IMR-90 (cell line): ENCODE data around the gene PRKCH. TPM values are rescaled to one million over a fixed set of nuclear protein-coding genes. Genes with fewer than 3 reads are reported as not detected.
A peak's percentile ranks its signal among the peaks of the same experiment; 100 is the strongest.

Source experiments
- ATAC-seq: fragments of 200-7000 bp; cut with Tn5 transposase; 2 replicates; pipeline ENCODE4 v1.9.1; 2020; ENCODE audit warnings: low read depth, mild to moderate bottlenecking, moderate library complexity
- BruUV-seq: library from RNA; stranded (reverse); fragments of 400-500 nt; replicated peaks from 2 replicates; lab custom pipeline; 2021; lab: Mats Ljungman, UMichigan
- CTCF ChIA-PET: fragments of 300-600 bp; formaldehyde crosslinking; extraction: SDS; loops from one replicate; lab custom pipeline; 2021; ENCODE audit warnings: antibody characterized with exemption; lab: Yijun Ruan, JAX
- POLR2A ChIA-PET: fragments of 300-600 bp; sonication (Branson Sonifier 250); formaldehyde crosslinking; loops from one replicate; lab custom pipeline; 2022; ENCODE audit warnings: antibody characterized with exemption; ENCODE audit not compliant: unreplicated experiment; lab: Charles Lee
- DNase-seq: peaks from one replicate; pipeline ENCODE4 v3.0.0; 2013
- H2AFZ ChIP-seq: replicated peaks from 2 replicates; pipeline ENCODE3; 2013; ENCODE audit warnings: low read length, mild to moderate bottlenecking; ENCODE audit not compliant: poor library complexity
- H2AK5ac ChIP-seq: 2 replicates; pipeline ENCODE4 v1.6.1; 2013; ENCODE audit warnings: low read depth, low read length, inconsistent platforms
- H2AK9ac ChIP-seq: replicated peaks from 2 replicates; pipeline ENCODE3; 2013; ENCODE audit warnings: mild to moderate bottlenecking, low read depth, low read length, moderate library complexity; ENCODE audit not compliant: poor library complexity
- H2BK120ac ChIP-seq: 2 replicates; pipeline ENCODE4 v1.6.1; 2013; ENCODE audit warnings: low read depth, low read length, inconsistent platforms
- H2BK15ac ChIP-seq: 3 replicates; pipeline ENCODE4 v1.6.1; 2013; ENCODE audit warnings: low read depth, low read length, inconsistent platforms
- H2BK20ac ChIP-seq: 2 replicates; pipeline ENCODE4 v1.6.1; 2013; ENCODE audit warnings: low read depth, mild to moderate bottlenecking, inconsistent platforms, low read length, moderate library complexity
- H2BK5ac ChIP-seq: 2 replicates; pipeline ENCODE4 v1.6.1; 2013; ENCODE audit warnings: mild to moderate bottlenecking, low read depth, low read length, inconsistent platforms; ENCODE audit not compliant: poor library complexity, severe bottlenecking
- H3K14ac ChIP-seq: replicated peaks from 2 replicates; pipeline ENCODE4 v1.6.1; 2013; ENCODE audit warnings: low read depth, low read length, inconsistent platforms
- H3K18ac ChIP-seq: 2 replicates; pipeline ENCODE4 v1.6.1; 2013; ENCODE audit warnings: low read depth, low read length, control low read depth
- H3K23ac ChIP-seq: 2 replicates; pipeline ENCODE4 v1.6.1; 2013; ENCODE audit warnings: low read depth, low read length, inconsistent platforms
- H3K27ac ChIP-seq: 2 replicates; pipeline ENCODE4 v1.5.1; 2013; ENCODE audit warnings: mild to moderate bottlenecking, control low read depth, low read length; ENCODE audit not compliant: insufficient read depth
- H3K27me3 ChIP-seq: 2 replicates; pipeline ENCODE4 v1.6.1; 2013; ENCODE audit warnings: low read length; ENCODE audit not compliant: control insufficient read depth, insufficient read depth
- H3K36me3 ChIP-seq: 2 replicates; pipeline ENCODE4 v1.6.1; 2013; ENCODE audit warnings: low read length, mixed read lengths; ENCODE audit not compliant: control insufficient read depth, insufficient read depth
- H3K4ac ChIP-seq: 2 replicates; pipeline ENCODE4 v1.6.1; 2013; ENCODE audit warnings: low read depth, low read length, inconsistent platforms
- H3K4me1 ChIP-seq: 2 replicates; pipeline ENCODE4 v1.6.1; 2013; ENCODE audit warnings: low read length, mixed read lengths; ENCODE audit not compliant: control insufficient read depth, insufficient read depth
- H3K4me2 ChIP-seq: 2 replicates; pipeline ENCODE4 v1.6.1; 2013; ENCODE audit warnings: low read depth, mild to moderate bottlenecking, control low read depth, low read length, moderate library complexity
- H3K4me3 ChIP-seq: 2 replicates; pipeline ENCODE4 v1.5.1; 2013; ENCODE audit warnings: low read depth, mild to moderate bottlenecking, control low read depth, low read length, moderate library complexity; ENCODE audit not compliant: insufficient read depth
- H3K56ac ChIP-seq: 2 replicates; pipeline ENCODE4 v1.6.1; 2013; ENCODE audit warnings: low read length, inconsistent platforms; ENCODE audit not compliant: insufficient read depth; ENCODE audit errors: extremely low read depth
- H3K79me1 ChIP-seq, 2 experiments: 2 replicates each; pipeline ENCODE4 v1.6.1; 2013; ENCODE audit warnings: low read length in 2 of 2, inconsistent platforms in 1 of 2, low read depth in 1 of 2
- H3K9ac ChIP-seq: 2 replicates; pipeline ENCODE4 v1.6.1; 2013; ENCODE audit warnings: low read depth, low read length, control low read depth
- H3K9me1 ChIP-seq: 2 replicates; pipeline ENCODE4 v1.6.1; 2013; ENCODE audit warnings: low read length, inconsistent platforms; ENCODE audit not compliant: insufficient read depth
- H3K9me3 ChIP-seq: 2 replicates; pipeline ENCODE4 v1.6.1; 2013; ENCODE audit warnings: low read length; ENCODE audit not compliant: control insufficient read depth, insufficient read depth
- H4K20me1 ChIP-seq: 2 replicates; pipeline ENCODE4 v1.6.1; 2013; ENCODE audit warnings: low read length, inconsistent platforms; ENCODE audit not compliant: insufficient read depth
- H4K5ac ChIP-seq: 2 replicates; pipeline ENCODE4 v1.6.1; 2013; ENCODE audit warnings: mild to moderate bottlenecking, low read depth, low read length, control low read depth
- H4K8ac ChIP-seq, 2 experiments: 2 replicates each; pipeline ENCODE4 v1.6.1; 2013; ENCODE audit warnings: low read depth in 2 of 2, low read length in 2 of 2, control low read depth in 1 of 2, inconsistent platforms in 1 of 2
- H4K91ac ChIP-seq: 2 replicates; pipeline ENCODE4 v1.6.1; 2013; ENCODE audit warnings: low read depth, low read length, inconsistent platforms; ENCODE audit not compliant: insufficient read depth
- FOS ChIP-seq: fragments of 150-350 bp; IDR thresholded peaks from 2 replicates; pipeline ENCODE4 v1.6.1; 2016; ENCODE audit warnings: low read depth, low read length
- MXI1 ChIP-seq: IDR thresholded peaks from 2 replicates; pipeline ENCODE4 v1.6.1; 2012; ENCODE audit warnings: low read depth, mild to moderate bottlenecking, low read length, moderate library complexity, borderline replicate concordance
- SMC3 ChIP-seq: fragments of 150-350 bp; IDR thresholded peaks from 2 replicates; pipeline ENCODE4 v1.6.1; 2016; ENCODE audit warnings: low read depth, mild to moderate bottlenecking, antibody characterized with exemption, low read length, moderate library complexity
- WGBS, 2 experiments: methylation state at CpG; one replicate each; pipeline versions ENCODE4 v1.1.5 to v1.1.7; 2013; ENCODE audit warnings: missing lambda C conversion rate in 2 of 2; ENCODE audit not compliant: insufficient read length in 1 of 2; ENCODE audit errors: extremely low coverage in 2 of 2; 5-methylcytosine and 5-hydroxymethylcytosine counted together
- dilution Hi-C: fragments of 300-500 bp; cut with HindIII; formaldehyde crosslinking; loops from one replicate; pipeline ENCODE4 v1.14.3; 2018; ENCODE audit warnings: low sequenced_read_pairs; ENCODE audit not compliant: unreplicated experiment
- in situ Hi-C: fragments of 300-500 bp; cut with MboI; formaldehyde crosslinking; loops from 3 replicates; pipeline ENCODE4 v1.14.3; 2019; ENCODE audit warnings: low sequenced_read_pairs, inconsistent platforms, mixed read lengths
- intact Hi-C: fragments of 100-400 bp; cut with micrococcal nuclease; formaldehyde crosslinking; loops from 2 replicates; pipeline ENCODE4 v1.10.0; 2022
- polyA plus RNA-seq, 3 experiments: library from polyadenylated mRNA; depleted of rRNA; stranded (reverse); fragments of >200 nt; gene quantifications; 2 replicates each; pipeline ENCODE4 v1.2.3, GENCODE V29; 2012; ENCODE audit warnings: low replicate concordance in 1 of 3
- total RNA-seq: library from RNA; depleted of rRNA; stranded (reverse); fragments of >200 nt; gene quantifications from 2 replicates; pipeline ENCODE4 v1.2.3, GENCODE V29; 2012

The PRKCH gene
- total and polyA plus RNA-seq, 2 of the 4 experiments (the other 2 are of a cell fraction) = 1.6 to 2.3 TPM

DNA sequence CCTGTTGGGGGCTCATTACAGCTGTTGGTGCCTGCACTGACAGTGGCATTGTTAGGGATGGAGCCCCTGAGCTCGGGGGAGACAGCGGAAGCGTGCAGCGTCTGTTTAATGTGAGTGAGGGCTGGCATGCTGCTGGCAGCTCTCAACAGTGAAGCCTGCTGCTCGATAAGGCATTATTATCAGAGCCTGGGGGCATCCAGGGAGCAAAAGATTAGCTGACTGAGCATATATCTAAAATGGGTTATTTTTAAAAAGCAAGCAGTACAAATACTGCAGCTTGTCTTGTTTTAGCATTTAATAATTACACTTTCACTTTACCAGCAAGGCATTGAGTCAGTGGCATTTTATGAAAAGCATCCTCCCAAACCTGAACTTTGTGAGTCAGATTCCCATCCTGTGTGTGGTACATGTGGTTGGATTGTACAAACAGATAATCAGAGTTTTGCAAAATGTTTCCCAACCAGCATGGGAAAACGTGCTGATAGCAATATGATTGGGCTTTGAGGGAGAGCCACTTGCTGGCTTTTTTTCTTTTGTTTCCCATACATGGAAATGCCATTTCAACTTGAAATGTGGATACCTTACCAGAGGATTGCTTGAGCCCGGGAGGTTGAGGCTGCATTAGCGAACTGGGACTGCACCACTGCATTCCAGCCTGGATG is 150.8 kb downstream of the PRKCH start (continued):
- no peak for TF ChIP-seq MXI1
- TF ChIP-seq SMC3 = 0 out of 2 replicates have a peak, but pooled peaks have one; percentile 2

GRCh38 chr14:61472801-61473376 is 151.5 kb downstream of the PRKCH start:
- intact Hi-C loops (loop anchor here (1.0 to 5.0 kb wide), 2 partner anchors 89 to 179 kb away; no protein-coding TSS in a partner anchor), in situ Hi-C loops (loop anchor here (5.0 kb wide), 1 partner anchor 89 kb away; no protein-coding TSS in a partner anchor), dilution Hi-C loops (loop anchor here (25.0 kb wide), 1 partner anchor 239 kb away; no protein-coding TSS in a partner anchor)
- CTCF ChIA-PET = no interaction called here
- no TSS peak for BruUV-seq
- Histone ChIP-seq H3K9me1 (peaks cover 34% of the 10 kb centered on the region), H3K36me3 (no peaks in the 10 kb centered on the region), H3K9ac (peak overlapping the region; percentile 67), H3K27me3 (no peaks in the 10 kb centered on the region), H3K9me3 (no peaks in the 10 kb centered on the region), H3K79me1 (peaks cover 2 to 33% of the 10 kb centered on the region in 2 experiments; a peak in 3 of 4 replicates), H2AK5ac (peak overlapping the region; percentile 91), H3K14ac (peak overlapping the region; percentile 83), H2BK120ac (peak overlapping the region; percentile 96), H3K27ac (peak overlapping the region; percentile 93), H2AFZ (no peak overlapping the region), H3K18ac (peak overlapping the region; percentile 88), H2BK20ac (peak overlapping the region; percentile 87), H2AK9ac (no peak overlapping the region), H3K23ac (peak overlapping the region; percentile 63), H3K4me1 (peaks cover 37% of the 10 kb centered on the region), H4K91ac (peak overlapping the region; percentile 88), H2BK5ac (peak overlapping the region; percentile 91), H3K4me3 (no peak overlapping the region), H3K4ac (peak overlapping the region; percentile 89), H4K5ac (peak overlapping the region; percentile 83), H3K56ac (peak overlapping the region; percentile 78), H4K8ac (peak overlapping the region; percentile 73 to 90), H2BK15ac (peak overlapping the region; percentile 97), H3K4me2 (peak overlapping the region; percentile 65), H4K20me1 (no peaks in the 10 kb centered on the region)
- POLR2A ChIA-PET = no interaction called here
- no peak for TF ChIP-seq FOS
- ATAC-seq (no peak), DNase-seq (peak; percentile 24)
- 60% methylated on average over 1 of the region's 3 CpGs; no CpG with 5 or more reads in 1 of the 2 experiments for WGBS, 2 experiments
